ENCODE results near the gene STON1.

Gene STON1

GRCh38 chr2:48530033-48530811 lies at the start of gene STON1:
TSS of gene STON1 (plus strand) at chr2:48530154. CDS start at chr2:48580634, 50,480 bp downstream.
- no peak for TF ChIP-seq GATA2 (IDR thresholded peaks at IDR 0.05; ENCODE audit: low read depth, low read length)
- no peak for TF ChIP-seq GATA3 (IDR thresholded peaks at IDR 0.05; ENCODE audit: low read depth, low read length)

- TF ChIP-seq GATA3 (IDR thresholded peaks at IDR 0.05; ENCODE audit: low read depth, low read length) (no peak), GATA2 (IDR thresholded peaks at IDR 0.05; ENCODE audit: low read depth, low read length) (no peak)
Observed at GRCh38 chr2:48480526-48480925, 49.4 kb upstream of the STON1 start.

GRCh38 chr2:48482313-48482712 lies 47.6 kb upstream of the STON1 start:
- TF ChIP-seq GATA2 (IDR thresholded peaks at IDR 0.05; ENCODE audit: low read depth, low read length), result no peak
- TF ChIP-seq GATA3 (IDR thresholded peaks at IDR 0.05; ENCODE audit: low read depth, low read length), result no peak

GRCh38 chr2:48482769-48483168 lies 47.2 kb upstream of the STON1 start:
- TF ChIP-seq GATA3 (IDR thresholded peaks at IDR 0.05; ENCODE audit: low read depth, low read length) (no peak), GATA2 (IDR thresholded peaks at IDR 0.05; ENCODE audit: low read depth, low read length) (no peak)

GRCh38 chr2:48483506-48483905 lies 46.4 kb upstream of the STON1 start:
- TF ChIP-seq GATA2 (IDR thresholded peaks at IDR 0.05; ENCODE audit: low read depth, low read length) (no peak), GATA3 (IDR thresholded peaks at IDR 0.05; ENCODE audit: low read depth, low read length) (no peak)

GRCh38 chr2:48483916-48484315 lies 46.0 kb upstream of the STON1 start:
- no peak for TF ChIP-seq GATA3 (IDR thresholded peaks at IDR 0.05; ENCODE audit: low read depth, low read length)
- no peak for TF ChIP-seq GATA2 (IDR thresholded peaks at IDR 0.05; ENCODE audit: low read depth, low read length)

- no peak for TF ChIP-seq GATA3 (IDR thresholded peaks at IDR 0.05; ENCODE audit: low read depth, low read length)
- TF ChIP-seq GATA2 (IDR thresholded peaks at IDR 0.05; ENCODE audit: low read depth, low read length), result no peak
Observed at GRCh38 chr2:48488545-48488944, 41.4 kb upstream of the STON1 start.

GRCh38 chr2:48496849-48497248 lies 33.1 kb upstream of the STON1 start:
- TF ChIP-seq GATA3 (IDR thresholded peaks at IDR 0.05; ENCODE audit: low read depth, low read length) (no peak), GATA2 (IDR thresholded peaks at IDR 0.05; ENCODE audit: low read depth, low read length) (no peak)

- TF ChIP-seq GATA2 (IDR thresholded peaks at IDR 0.05; ENCODE audit: low read depth, low read length), result no peak
- TF ChIP-seq GATA3 (IDR thresholded peaks at IDR 0.05; ENCODE audit: low read depth, low read length), result no peak
Observed at GRCh38 chr2:48504647-48505327, 25.2 kb upstream of the STON1 start.

GRCh38 chr2:48507111-48507510 lies 22.8 kb upstream of the STON1 start:
- TF ChIP-seq GATA3 (IDR thresholded peaks at IDR 0.05; ENCODE audit: low read depth, low read length) (no peak), GATA2 (IDR thresholded peaks at IDR 0.05; ENCODE audit: low read depth, low read length) (no peak)

- TF ChIP-seq GATA3 (IDR thresholded peaks at IDR 0.05; ENCODE audit: low read depth, low read length), result no peak
- no peak for TF ChIP-seq GATA2 (IDR thresholded peaks at IDR 0.05; ENCODE audit: low read depth, low read length)
Observed at GRCh38 chr2:48508461-48509124, 21.4 kb upstream of the STON1 start.

GRCh38 chr2:48510329-48510728 lies 19.6 kb upstream of the STON1 start:
- TF ChIP-seq GATA2 (IDR thresholded peaks at IDR 0.05; ENCODE audit: low read depth, low read length), result no peak
- TF ChIP-seq GATA3 (IDR thresholded peaks at IDR 0.05; ENCODE audit: low read depth, low read length), result no peak

- TF ChIP-seq GATA3 (IDR thresholded peaks at IDR 0.05; ENCODE audit: low read depth, low read length) (no peak), GATA2 (IDR thresholded peaks at IDR 0.05; ENCODE audit: low read depth, low read length) (no peak)
Observed at GRCh38 chr2:48511849-48512470, 18.0 kb upstream of the STON1 start.

- no peak for TF ChIP-seq GATA2 (IDR thresholded peaks at IDR 0.05; ENCODE audit: low read depth, low read length)
- no peak for TF ChIP-seq GATA3 (IDR thresholded peaks at IDR 0.05; ENCODE audit: low read depth, low read length)
Observed at GRCh38 chr2:48512571-48512970, 17.4 kb upstream of the STON1 start.
